Uterus (tissue), 4 donors: ENCODE measurements around the gene TMEM156. TPM values are rescaled to one million over a fixed set of nuclear protein-coding genes. Genes with fewer than 3 reads are reported as not detected.
"Not testable (repeated sequence)": the region's sequence is repeated elsewhere in the genome, so short reads cannot be mapped to it uniquely, and the experiment has no call there.

ENCODE experiments used
- DNase-seq, 2 donors: peaks; one replicate each; pipeline ENCODE4 v3.0.0-alpha.2; 2019 to 2020
- H3K27ac ChIP-seq, 2 donors: fragments of 200-600 bp; sonication (generic); 1 replicate in 1 of 2; 2 replicates in 1 of 2; pipeline ENCODE4 v1.5.1; 2016 to 2018
- H3K27me3 ChIP-seq, 2 donors: fragments of 200-600 bp; sonication (generic); one replicate each; pipeline ENCODE4 v1.5.1; 2018 to 2019; ENCODE audit warnings: control low read depth in 1 of 2
- H3K36me3 ChIP-seq, 2 donors: fragments of 200-600 bp; sonication (generic); one replicate each; pipeline ENCODE4 v1.5.1; 2019; ENCODE audit warnings: control low read depth in 1 of 2
- H3K4me1 ChIP-seq, 2 donors: fragments of 200-600 bp; sonication (generic); one replicate each; pipeline ENCODE4 v1.5.1; 2018 to 2019; ENCODE audit warnings: control low read depth in 1 of 2
- H3K4me3 ChIP-seq, 2 donors: fragments of 200-600 bp; sonication (generic); 1 replicate in 1 of 2; 2 replicates in 1 of 2; pipeline ENCODE4 v1.5.1; 2018 to 2019; ENCODE audit warnings: mild to moderate bottlenecking in 1 of 2
- H3K9me3 ChIP-seq, 2 donors: fragments of 200-600 bp; sonication (generic); one replicate each; pipeline ENCODE4 v1.5.1; 2019; ENCODE audit warnings: control low read depth in 1 of 2
- POLR2A ChIP-seq, 2 donors: fragments of 450-650 bp; IDR thresholded peaks; one replicate each; pipeline ENCODE4 v1.6.1; 2016; ENCODE audit warnings: antibody characterized with exemption in 2 of 2, mild to moderate bottlenecking in 1 of 2, moderate library complexity in 1 of 2
- intact Hi-C: fragments of 100-400 bp; cut with DNase I; formaldehyde crosslinking; loops from one replicate; pipeline ENCODE4 v1.15.1; 2023; ENCODE audit warnings: low total_unique reads
- total RNA-seq, 4 donors: library from RNA; depleted of rRNA in 3 of 4; stranded (reverse); fragments of >200 nt in 3 of 4; gene quantifications; one replicate each; pipeline versions ENCODE4 v1.1.0 to v1.2.4, GENCODE V29; 2014 to 2023
- TF ChIP-seq, protein P1 (sequence below), 4 experiments: fragments of 200-600 bp in 2 of 4; fragments of 450-650 bp in 2 of 4; sonication (generic) in 2 of 4; IDR thresholded peaks; one replicate each; pipeline ENCODE4 v1.5.1; 2016 to 2019; ENCODE audit warnings: antibody characterized with exemption in 4 of 4, mild to moderate bottlenecking in 2 of 4, moderate library complexity in 1 of 4
- donor health status: DM: yes; HTN: yes; CAD: no.

Gene TMEM156
- total RNA-seq, 4 donors from 2014 or later: 0.37 to 0.41 TPM; not detected in 2

DNA sequence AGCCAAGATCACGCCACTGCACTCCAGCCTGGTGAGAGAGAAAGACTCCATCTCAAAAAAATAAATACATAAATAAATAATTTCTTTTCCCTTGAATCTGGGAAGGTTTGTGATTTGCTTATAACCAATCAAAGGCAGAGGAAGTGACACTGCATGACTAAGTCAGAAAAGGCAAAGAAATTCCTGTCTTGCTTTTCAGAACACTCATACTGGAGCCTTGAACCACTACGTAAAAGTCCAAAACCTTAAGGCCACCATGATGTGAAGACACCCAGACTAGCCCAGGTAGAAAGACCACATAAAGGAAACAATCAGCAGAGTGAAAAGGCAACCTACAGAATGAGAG is 36.6 kb downstream of the TMEM156 start:
- Histone ChIP-seq H3K9me3 (no peaks in the 10 kb centered on the region), H3K27me3 (no peaks in the 10 kb centered on the region), H3K36me3 (no peaks in the 10 kb centered on the region), H3K4me1 (no peaks in the 10 kb centered on the region), H3K27ac (no peak overlapping the region), H3K4me3 (no peak overlapping the region)
- TF ChIP-seq, protein P1, sequence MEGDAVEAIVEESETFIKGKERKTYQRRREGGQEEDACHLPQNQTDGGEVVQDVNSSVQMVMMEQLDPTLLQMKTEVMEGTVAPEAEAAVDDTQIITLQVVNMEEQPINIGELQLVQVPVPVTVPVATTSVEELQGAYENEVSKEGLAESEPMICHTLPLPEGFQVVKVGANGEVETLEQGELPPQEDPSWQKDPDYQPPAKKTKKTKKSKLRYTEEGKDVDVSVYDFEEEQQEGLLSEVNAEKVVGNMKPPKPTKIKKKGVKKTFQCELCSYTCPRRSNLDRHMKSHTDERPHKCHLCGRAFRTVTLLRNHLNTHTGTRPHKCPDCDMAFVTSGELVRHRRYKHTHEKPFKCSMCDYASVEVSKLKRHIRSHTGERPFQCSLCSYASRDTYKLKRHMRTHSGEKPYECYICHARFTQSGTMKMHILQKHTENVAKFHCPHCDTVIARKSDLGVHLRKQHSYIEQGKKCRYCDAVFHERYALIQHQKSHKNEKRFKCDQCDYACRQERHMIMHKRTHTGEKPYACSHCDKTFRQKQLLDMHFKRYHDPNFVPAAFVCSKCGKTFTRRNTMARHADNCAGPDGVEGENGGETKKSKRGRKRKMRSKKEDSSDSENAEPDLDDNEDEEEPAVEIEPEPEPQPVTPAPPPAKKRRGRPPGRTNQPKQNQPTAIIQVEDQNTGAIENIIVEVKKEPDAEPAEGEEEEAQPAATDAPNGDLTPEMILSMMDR (IDR thresholded peaks at IDR 0.05): no peak
- TF ChIP-seq POLR2A (IDR thresholded peaks at IDR 0.05): no peak
- no peak for DNase-seq
- intact Hi-C loops: no loop called here

DNA sequence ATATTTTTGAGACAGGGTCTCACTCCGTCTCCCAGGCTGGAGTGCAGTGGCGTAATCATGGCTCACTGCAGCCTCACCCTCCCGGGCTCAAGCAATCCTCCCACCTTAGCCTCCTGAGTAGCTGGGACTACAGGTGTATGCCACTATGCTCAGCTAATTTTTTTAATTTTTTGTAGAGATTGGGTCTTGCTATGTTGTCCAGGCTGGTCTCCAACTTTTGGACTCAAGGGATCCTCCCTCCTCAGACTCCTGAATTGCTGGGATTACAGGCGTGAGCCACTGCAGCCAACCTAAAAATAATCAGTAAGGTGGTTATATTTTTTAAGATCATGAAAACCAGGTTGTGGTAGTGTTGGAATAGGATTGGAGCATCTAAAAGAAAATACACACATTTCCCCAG is 38.1 kb downstream of the TMEM156 start:
- intact Hi-C loops: no loop called here
- no peak for DNase-seq
- Histone ChIP-seq H3K4me3 (no peak overlapping the region), H3K27me3 (no peaks in the 10 kb centered on the region), H3K36me3 (no peaks in the 10 kb centered on the region), H3K9me3 (no peaks in the 10 kb centered on the region), H3K4me1 (no peaks in the 10 kb centered on the region), H3K27ac (no peak overlapping the region)
- TF ChIP-seq, protein P1 (IDR thresholded peaks at IDR 0.05): no peak
- no peak for TF ChIP-seq POLR2A (IDR thresholded peaks at IDR 0.05)

DNA sequence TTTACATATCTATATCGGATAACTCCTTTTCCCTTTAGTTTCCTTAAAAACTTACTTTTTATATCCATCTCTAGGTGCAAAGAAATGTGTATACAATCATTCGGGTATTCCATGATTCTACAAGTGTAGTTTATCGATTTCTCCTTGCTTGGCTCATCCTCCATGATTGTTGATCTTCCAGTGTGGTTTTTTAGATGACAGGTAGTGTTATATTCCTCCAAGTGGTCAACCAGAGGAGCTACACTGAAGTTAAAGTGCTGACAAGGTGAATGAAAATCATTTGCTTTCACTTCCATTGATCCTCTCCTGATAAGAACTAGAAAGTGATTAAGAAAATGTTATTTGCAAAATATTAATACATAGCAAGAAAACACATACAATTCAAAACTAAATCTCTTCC is 38.5 kb downstream of the TMEM156 start:
- H3K9me3 ChIP-seq: no peaks in the 10 kb centered on the region
- H3K4me3 ChIP-seq: no peak overlapping the region
- H3K27me3 ChIP-seq: no peaks in the 10 kb centered on the region
- intact Hi-C loops: no loop called here
- no peak overlapping the region for H3K27ac ChIP-seq
- TF ChIP-seq, protein P1 (IDR thresholded peaks at IDR 0.05): no peak
- DNase-seq: no peak
- H3K36me3 ChIP-seq: no peaks in the 10 kb centered on the region
- no peaks in the 10 kb centered on the region for H3K4me1 ChIP-seq

DNA sequence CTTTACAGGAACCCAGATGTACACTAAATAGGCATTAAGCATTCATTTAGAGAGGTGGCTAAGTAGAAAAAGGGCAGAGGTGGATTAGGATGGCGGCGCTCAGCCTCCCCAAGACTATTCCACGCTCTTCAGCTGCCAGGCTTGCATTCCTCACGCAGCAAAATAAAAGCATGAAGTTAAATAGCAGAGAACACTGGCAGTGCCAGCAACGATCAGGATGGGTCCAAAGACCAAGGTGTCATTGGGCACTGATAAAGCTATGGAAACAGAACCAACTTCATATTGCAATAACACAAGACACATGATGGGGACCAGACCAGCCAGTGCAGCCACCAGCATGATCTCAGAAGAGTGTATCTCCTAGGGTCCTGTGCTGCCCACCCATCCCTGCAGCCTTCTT is 42.0 kb downstream of the TMEM156 start:
- intact Hi-C loops: no loop called here

GRCh38 chr4:38989487-38989886 is 42.7 kb downstream of the TMEM156 start:
- no peaks in the 10 kb centered on the region for H3K36me3 ChIP-seq
- intact Hi-C loops: no loop called here
- H3K9me3 ChIP-seq: no peaks in the 10 kb centered on the region
- H3K27ac ChIP-seq: no peak overlapping the region
- TF ChIP-seq, protein P1 (IDR thresholded peaks at IDR 0.05): no peak
- no peak for TF ChIP-seq POLR2A (IDR thresholded peaks at IDR 0.05)
- DNase-seq: no peak
- no peaks in the 10 kb centered on the region for H3K27me3 ChIP-seq
- no peaks in the 10 kb centered on the region for H3K4me1 ChIP-seq
- H3K4me3 ChIP-seq: no peak overlapping the region

More for the DNA sequence above, 42.0 kb downstream of the TMEM156 start:
- H3K9me3 ChIP-seq: no peaks in the 10 kb centered on the region
- DNase-seq: no peak
- H3K27me3 ChIP-seq: no peaks in the 10 kb centered on the region
- no peak overlapping the region for H3K4me3 ChIP-seq
- H3K27ac ChIP-seq: no peak overlapping the region
- no peak for TF ChIP-seq POLR2A (IDR thresholded peaks at IDR 0.05)
- TF ChIP-seq, protein P1 (IDR thresholded peaks at IDR 0.05): no peak
- no peaks in the 10 kb centered on the region for H3K36me3 ChIP-seq
- no peaks in the 10 kb centered on the region for H3K4me1 ChIP-seq

GRCh38 chr4:38988353-38988752 is 43.9 kb downstream of the TMEM156 start:
- H3K27me3 ChIP-seq, H3K36me3 ChIP-seq, H3K27ac ChIP-seq, DNase-seq, H3K4me3 ChIP-seq, H3K4me1 ChIP-seq, intact Hi-C loops, H3K9me3 ChIP-seq: not testable (repeated sequence)
